ENCODE data around the gene UFM1. TPM values are rescaled to one million over a fixed set of nuclear protein-coding genes. Genes with fewer than 3 reads are reported as not detected.

The UFM1 gene
- total and polyA plus RNA-seq, 2 of the 4 experiments (the other 2 are of a cell fraction): 43.5 to 94.5 TPM

DNA sequence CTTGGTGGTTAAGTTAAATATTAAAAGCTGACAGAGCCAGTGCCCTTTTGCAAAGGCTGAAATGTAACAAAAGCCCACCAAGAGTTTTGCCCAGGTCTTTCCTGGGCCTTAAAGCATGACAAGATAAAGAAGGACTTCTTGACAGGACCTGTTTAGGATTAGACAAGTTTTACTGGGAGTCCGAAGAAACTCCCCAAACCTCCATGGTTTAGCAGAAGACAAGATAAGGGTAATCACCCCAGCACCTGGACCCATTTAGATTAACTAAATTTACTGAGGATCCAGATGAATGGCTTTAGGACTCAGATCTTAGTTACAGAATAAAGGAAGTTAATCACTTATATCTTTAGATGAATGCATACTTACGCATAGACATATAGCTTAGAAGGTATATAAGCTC is 14.8 kb upstream of the UFM1 start:
- Histone ChIP-seq H3K9me1 (ENCODE audit: insufficient read depth, low read length) (no peaks in the 10 kb centered on the region), H4K20me1 (ENCODE audit: insufficient read depth, low read length) (no peaks in the 10 kb centered on the region), H2BK15ac (ENCODE audit: low read depth, low read length) (no peak overlapping the region), H3K56ac (ENCODE audit: extremely low read depth, insufficient read depth, low read length) (no peak overlapping the region), H4K5ac (ENCODE audit: low read depth, low read length) (no peak overlapping the region), H3K79me1 (ENCODE audit: low read depth in 1 of 2, low read length in 2 of 2) (no peaks in the 10 kb centered on the region), H3K4me3 (ENCODE audit: insufficient read depth, low read depth, low read length) (no peak overlapping the region), H3K27me3 (ENCODE audit: control insufficient read depth, insufficient read depth, low read length) (no peaks in the 10 kb centered on the region), H3K9ac (ENCODE audit: low read depth, low read length) (no peak overlapping the region), H4K8ac (ENCODE audit: low read depth in 2 of 2, low read length in 2 of 2) (no peak overlapping the region), H3K4me2 (ENCODE audit: low read depth, low read length) (no peak overlapping the region), H3K14ac (replicated peaks; ENCODE audit: low read depth, low read length) (no peak overlapping the region), H2AK5ac (ENCODE audit: low read depth, low read length) (no peak overlapping the region), H2AFZ (replicated peaks; ENCODE audit: low read length, poor library complexity) (no peak overlapping the region), H3K23ac (ENCODE audit: low read depth, low read length) (no peak overlapping the region), H3K4ac (ENCODE audit: low read depth, low read length) (no peak overlapping the region), H3K27ac (ENCODE audit: insufficient read depth, low read length) (no peak overlapping the region), H3K9me3 (ENCODE audit: control insufficient read depth, insufficient read depth, low read length) (no peaks in the 10 kb centered on the region), H2BK20ac (ENCODE audit: low read depth, low read length) (no peak overlapping the region), H3K4me1 (ENCODE audit: control insufficient read depth, insufficient read depth, low read length) (no peaks in the 10 kb centered on the region), H2AK9ac (replicated peaks; ENCODE audit: low read depth, low read length, poor library complexity) (no peak overlapping the region), H3K18ac (ENCODE audit: low read depth, low read length) (no peak overlapping the region), H2BK5ac (ENCODE audit: low read depth, low read length, poor library complexity, severe bottlenecking) (no peak overlapping the region), H2BK120ac (ENCODE audit: low read depth, low read length) (no peak overlapping the region), H3K36me3 (ENCODE audit: control insufficient read depth, insufficient read depth, low read length) (no peaks in the 10 kb centered on the region), H4K91ac (ENCODE audit: insufficient read depth, low read depth, low read length) (no peak overlapping the region)
- ChIA-PET CTCF (no interaction called here), POLR2A (ENCODE audit: unreplicated experiment) (interaction anchor here (1.4 kb wide), 1 partner anchor 14 kb away, joined by 3 read pairs; no protein-coding TSS in a partner anchor)
- DNase-seq (no peak), ATAC-seq (ENCODE audit: low read depth) (no peak)
- no peak for TF ChIP-seq CHD1 (IDR thresholded peaks at IDR 0.05; ENCODE audit: low read depth, low read length)
- TF ChIP-seq, protein P1, sequence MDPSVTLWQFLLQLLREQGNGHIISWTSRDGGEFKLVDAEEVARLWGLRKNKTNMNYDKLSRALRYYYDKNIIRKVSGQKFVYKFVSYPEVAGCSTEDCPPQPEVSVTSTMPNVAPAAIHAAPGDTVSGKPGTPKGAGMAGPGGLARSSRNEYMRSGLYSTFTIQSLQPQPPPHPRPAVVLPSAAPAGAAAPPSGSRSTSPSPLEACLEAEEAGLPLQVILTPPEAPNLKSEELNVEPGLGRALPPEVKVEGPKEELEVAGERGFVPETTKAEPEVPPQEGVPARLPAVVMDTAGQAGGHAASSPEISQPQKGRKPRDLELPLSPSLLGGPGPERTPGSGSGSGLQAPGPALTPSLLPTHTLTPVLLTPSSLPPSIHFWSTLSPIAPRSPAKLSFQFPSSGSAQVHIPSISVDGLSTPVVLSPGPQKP (IDR thresholded peaks at IDR 0.05; ENCODE audit: borderline replicate concordance, low read depth, low read length): no peak
- no peak for TF ChIP-seq MXI1 (IDR thresholded peaks at IDR 0.05; ENCODE audit: borderline replicate concordance, low read depth, low read length)
- TF ChIP-seq, protein P2, sequence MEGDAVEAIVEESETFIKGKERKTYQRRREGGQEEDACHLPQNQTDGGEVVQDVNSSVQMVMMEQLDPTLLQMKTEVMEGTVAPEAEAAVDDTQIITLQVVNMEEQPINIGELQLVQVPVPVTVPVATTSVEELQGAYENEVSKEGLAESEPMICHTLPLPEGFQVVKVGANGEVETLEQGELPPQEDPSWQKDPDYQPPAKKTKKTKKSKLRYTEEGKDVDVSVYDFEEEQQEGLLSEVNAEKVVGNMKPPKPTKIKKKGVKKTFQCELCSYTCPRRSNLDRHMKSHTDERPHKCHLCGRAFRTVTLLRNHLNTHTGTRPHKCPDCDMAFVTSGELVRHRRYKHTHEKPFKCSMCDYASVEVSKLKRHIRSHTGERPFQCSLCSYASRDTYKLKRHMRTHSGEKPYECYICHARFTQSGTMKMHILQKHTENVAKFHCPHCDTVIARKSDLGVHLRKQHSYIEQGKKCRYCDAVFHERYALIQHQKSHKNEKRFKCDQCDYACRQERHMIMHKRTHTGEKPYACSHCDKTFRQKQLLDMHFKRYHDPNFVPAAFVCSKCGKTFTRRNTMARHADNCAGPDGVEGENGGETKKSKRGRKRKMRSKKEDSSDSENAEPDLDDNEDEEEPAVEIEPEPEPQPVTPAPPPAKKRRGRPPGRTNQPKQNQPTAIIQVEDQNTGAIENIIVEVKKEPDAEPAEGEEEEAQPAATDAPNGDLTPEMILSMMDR (conservative IDR thresholded peaks at IDR 0.05; ENCODE audit: low read depth, low read length): no peak
- no peak for TF ChIP-seq NFE2L2 (IDR thresholded peaks at IDR 0.05; ENCODE audit: low read depth, low read length)
- no peak for TF ChIP-seq FOS (IDR thresholded peaks at IDR 0.05; ENCODE audit: low read depth, low read length)
- TF ChIP-seq RCOR1 (IDR thresholded peaks at IDR 0.05; ENCODE audit: insufficient replicate concordance, low read length): no peak
- no peak for TF ChIP-seq MAZ (IDR thresholded peaks at IDR 0.05; ENCODE audit: borderline replicate concordance, low read depth, low read length)
- TF ChIP-seq MAFK (IDR thresholded peaks at IDR 0.05; ENCODE audit: low read depth, low read length): no peak
- TF ChIP-seq SMC3 (IDR thresholded peaks at IDR 0.05; ENCODE audit: low read depth, low read length): no peak
- TF ChIP-seq BHLHE40 (IDR thresholded peaks at IDR 0.05; ENCODE audit: low read depth, low read length): no peak
- TF ChIP-seq CEBPB (IDR thresholded peaks at IDR 0.05; ENCODE audit: low read depth, low read length): no peak
- TF ChIP-seq POLR2A (IDR thresholded peaks at IDR 0.05; ENCODE audit: low read depth, low read length): no peak
- no peak for TF ChIP-seq RFX5 (IDR thresholded peaks at IDR 0.05; ENCODE audit: low read depth, low read length)
- in situ Hi-C loops (cut with MboI; ENCODE audit: low sequenced_read_pairs) (no loop called here), dilution Hi-C loops (cut with HindIII; ENCODE audit: low sequenced_read_pairs, unreplicated experiment) (no loop called here), intact Hi-C loops (cut with micrococcal nuclease) (no loop called here)
- WGBS, 2 experiments (ENCODE audit: extremely low coverage in 2 of 2, insufficient read length in 1 of 2): no CpG with 5 or more reads among the region's 2 CpGs
- no TSS peak for BruUV-seq (replicated peaks)
